SH-SY5Y (cell line): ENCODE data around the gene SATB1.

Experiments
- GATA2 ChIP-seq: IDR thresholded peaks from 2 replicates; pipeline ENCODE4 v1.6.1; 2011; ENCODE audit warnings: mild to moderate bottlenecking, low read depth, low read length
- GATA3 ChIP-seq: IDR thresholded peaks from 2 replicates; pipeline ENCODE4 v1.6.1; 2011; ENCODE audit warnings: low read depth, mild to moderate bottlenecking, low read length, moderate library complexity

SATB1 gene

GRCh38 chr3:18420555-18420954, 4.6 kb downstream of the SATB1 start:
- TF ChIP-seq GATA3 (no peak), GATA2 (no peak)

DNA sequence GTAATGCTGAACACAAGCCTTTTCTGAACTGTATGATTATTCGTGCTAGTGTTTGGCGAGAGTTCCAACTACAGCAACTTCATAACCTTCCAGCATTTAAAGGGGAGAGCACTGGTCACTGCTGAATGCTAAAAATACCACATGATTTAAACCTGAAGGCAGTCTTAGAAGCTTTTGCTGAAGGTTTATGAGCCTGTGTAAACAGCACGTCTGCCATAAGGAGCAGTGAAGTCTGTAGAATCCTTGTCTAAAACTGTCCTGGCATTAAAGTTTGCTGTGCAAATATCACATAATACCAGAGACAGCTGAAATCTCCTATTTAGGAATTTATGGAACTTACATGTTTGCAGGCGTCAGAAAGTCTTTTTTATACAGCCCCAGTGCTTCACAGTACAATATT, 5.9 kb downstream of the SATB1 start:
- TF ChIP-seq GATA2, result no peak
- TF ChIP-seq GATA3, result no peak

DNA sequence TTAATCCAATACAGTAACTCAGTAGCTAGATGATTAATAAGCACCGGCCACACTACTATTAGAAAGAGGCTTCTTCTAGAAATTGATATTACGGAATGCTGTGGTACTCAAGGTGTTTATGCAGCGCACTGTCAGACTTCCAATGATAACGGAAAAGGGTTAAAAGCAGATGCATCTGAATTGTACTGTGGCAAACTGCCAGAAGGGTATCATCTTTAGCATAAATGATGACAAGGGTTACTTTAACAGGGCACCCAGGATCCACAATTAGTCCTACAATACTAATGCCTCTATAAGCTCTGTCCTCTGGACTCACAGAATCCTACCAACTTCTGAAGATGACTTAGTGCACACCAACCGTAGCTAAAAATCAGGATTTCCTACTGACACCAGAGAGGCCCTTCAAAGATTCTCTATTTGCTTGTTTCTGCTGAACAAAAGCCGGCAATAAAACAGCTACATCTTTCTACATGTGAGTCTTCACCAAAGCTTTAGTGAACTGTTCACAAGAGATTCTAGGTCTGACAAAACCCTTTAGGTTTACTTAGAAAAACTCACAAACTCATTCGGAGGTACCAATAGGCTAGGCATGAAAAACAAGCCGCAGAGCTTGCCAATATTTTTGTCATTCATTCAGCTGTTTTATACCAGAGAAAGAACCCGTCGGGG, 7.1 kb downstream of the SATB1 start:
- TF ChIP-seq GATA2, result no peak
- no peak for TF ChIP-seq GATA3

DNA sequence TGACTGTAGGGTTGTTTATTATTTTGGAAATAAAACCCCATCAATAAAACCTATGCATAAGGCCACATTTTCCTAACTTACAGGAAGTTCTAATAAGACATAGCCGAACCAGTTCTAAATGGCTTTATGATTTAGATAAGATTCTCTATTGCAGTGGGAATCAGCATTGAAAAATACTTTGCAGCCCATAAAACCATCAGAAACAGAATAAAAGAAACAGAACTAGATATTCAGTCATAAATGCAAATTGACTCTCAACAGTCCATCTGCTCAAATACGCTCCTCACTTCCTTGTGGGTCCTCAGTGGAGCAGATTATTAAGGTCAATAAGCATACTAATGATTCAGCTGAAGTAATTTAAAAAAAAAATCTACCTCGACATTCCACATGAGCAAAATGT, 8.8 kb downstream of the SATB1 start:
- TF ChIP-seq GATA2, result no peak
- no peak for TF ChIP-seq GATA3

DNA sequence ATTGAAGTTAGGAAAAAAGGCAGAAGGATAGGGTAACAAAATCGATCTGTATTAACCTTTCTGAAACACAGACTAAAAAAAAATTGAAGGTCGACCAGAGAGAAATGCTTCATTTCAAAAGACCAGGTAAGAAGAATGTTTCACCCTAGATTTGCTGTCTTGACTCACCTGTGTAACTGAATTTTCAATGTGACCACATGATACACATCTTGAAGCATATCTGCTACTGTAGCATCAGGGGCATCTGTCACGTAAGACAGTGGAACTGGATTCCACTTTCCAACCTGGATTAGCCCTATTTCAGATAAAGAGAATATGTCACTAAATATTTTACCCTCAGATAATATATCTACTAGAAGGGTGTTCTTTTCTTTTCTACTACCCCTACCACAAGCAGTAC, 9.3 kb downstream of the SATB1 start:
- no peak for TF ChIP-seq GATA2
- TF ChIP-seq GATA3, result no peak

DNA sequence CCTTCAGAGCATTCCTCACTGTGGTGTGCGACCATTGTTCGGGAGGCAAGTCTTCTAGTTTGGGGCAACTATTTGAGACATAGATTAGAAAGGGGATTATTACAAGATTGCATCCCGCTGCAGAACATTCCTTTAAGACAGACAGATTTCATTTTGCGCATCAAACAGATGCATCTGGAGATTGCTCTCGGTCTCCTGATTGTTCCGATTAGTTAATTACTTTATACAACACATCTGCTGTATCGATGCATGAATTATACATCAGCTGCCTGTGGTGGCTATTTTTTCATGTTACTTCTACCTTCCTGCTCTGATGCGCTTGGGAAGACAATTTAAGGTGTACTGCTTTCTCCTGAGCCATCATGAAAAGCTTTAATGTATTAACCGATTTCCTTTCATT, 10.0 kb downstream of the SATB1 start:
- TF ChIP-seq GATA3, result peak; percentile 80
- TF ChIP-seq GATA2, result peak; percentile 73

DNA sequence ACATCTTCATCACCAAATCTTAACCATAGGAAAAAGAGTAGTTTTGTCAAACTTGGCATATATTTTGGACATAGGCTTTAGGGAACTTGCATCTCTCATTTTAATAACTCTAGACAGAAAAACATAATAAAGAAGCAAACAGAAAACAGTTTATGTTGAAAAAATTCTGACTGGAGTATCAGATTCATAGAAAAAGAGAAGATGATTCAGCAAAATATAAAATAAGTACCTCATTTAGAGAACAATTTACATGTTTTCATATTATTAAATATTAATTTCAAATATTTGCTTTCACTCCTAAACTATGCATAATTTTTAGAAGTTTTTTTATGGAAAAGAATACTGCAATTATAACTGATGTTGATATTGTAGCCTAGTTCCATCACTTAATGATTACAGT, 12.5 kb downstream of the SATB1 start:
- no peak for TF ChIP-seq GATA3
- TF ChIP-seq GATA2, result no peak

GRCh38 chr3:18411541-18411940, 13.6 kb downstream of the SATB1 start:
- no peak for TF ChIP-seq GATA3
- no peak for TF ChIP-seq GATA2

GRCh38 chr3:18410205-18410604, 14.9 kb downstream of the SATB1 start:
- TF ChIP-seq GATA2, result no peak
- TF ChIP-seq GATA3, result no peak

DNA sequence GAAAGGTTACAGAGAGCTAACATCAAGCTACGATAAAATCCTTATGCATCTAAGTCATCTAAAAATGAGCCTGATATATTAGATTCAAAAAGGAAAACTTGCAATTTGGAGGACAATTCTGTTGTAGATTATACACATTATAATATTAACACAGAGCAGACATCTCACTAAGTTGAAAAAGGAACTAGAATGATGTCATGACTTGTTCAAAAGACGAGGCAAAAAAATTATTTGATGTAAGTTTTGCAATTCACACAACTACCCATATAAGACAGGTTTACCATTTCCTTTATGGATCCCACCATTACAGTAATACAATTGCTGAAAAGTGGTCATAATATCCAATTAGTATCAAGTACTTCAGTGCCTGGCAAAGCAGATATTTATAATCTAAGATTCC, 15.9 kb downstream of the SATB1 start:
- TF ChIP-seq GATA3, result no peak

- TF ChIP-seq GATA3 (no peak), GATA2 (no peak)
Measured at GRCh38 chr3:18405141-18405540, 20.0 kb downstream of the SATB1 start.

DNA sequence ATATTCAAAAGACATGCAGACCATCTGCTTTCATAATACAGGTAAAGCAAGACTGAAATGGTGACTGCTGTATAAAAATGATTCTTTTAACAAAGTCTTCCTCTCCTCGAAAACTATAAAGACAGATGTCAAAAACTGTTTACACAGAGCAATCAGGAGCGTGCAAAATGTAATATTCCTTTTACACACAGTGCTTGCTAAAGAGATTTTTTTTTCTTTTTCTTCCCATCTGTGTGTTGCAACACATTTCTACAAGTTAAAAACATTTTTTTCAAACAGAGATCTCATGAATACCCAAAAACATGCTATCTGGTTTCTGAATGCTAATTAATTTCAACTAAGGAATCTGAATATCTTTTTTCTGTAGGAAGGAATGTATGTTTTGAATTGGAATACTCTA, 22.1 kb downstream of the SATB1 start:
- TF ChIP-seq GATA2, result no peak
- no peak for TF ChIP-seq GATA3

GRCh38 chr3:18402239-18402799, 22.8 kb downstream of the SATB1 start:
- TF ChIP-seq GATA3 (no peak), GATA2 (no peak)

DNA sequence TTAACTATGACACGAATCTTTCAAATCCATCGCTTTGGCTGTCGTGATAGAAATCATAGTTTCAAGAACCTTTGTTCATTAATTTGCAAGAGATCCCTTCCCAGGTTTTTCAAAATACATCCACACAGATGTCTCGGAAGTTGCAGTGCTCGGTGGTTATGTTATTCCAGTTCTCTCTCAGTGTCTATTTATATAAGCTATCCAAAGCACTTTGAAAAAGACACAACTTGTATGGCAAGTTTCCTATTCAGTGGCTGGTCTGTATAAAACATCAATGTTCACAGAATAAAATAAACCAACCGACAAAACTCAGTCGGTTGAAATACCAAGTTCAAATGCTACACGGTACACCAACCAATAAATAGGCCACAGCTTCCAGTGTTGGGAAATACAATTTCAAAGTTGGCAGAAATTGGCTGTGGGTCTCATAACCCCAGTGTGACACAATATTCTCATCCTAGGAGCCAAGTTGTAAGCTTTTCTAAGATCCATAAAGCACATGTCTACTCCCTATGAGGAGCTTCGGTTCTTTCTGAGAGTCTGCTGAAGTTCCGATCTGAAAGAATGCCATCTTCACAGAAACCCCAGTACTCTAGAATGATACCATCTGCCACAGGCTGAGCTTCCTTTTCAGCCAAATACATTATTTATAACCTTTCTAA, 23.7 kb downstream of the SATB1 start:
- TF ChIP-seq GATA2 (no peak), GATA3 (no peak)

DNA sequence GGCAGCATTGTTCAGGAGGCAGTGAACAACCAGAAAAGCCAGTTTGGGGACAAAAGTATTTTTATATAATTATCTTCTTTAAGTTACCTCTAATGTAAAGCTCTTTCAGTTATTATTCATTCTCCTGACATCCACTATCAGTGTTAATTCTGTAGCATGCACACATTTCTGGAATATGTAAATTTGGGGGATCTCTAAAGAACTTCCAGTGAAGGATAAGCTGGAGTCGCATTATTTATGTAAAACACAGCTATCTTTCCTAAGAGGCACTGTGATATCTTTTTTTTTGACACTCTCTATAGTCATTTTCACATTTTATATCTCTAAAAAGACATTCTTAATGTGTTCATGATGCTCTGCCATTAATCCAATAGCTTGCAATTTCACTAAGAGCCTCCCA, 26.7 kb downstream of the SATB1 start:
- TF ChIP-seq GATA2 (no peak), GATA3 (no peak)

GRCh38 chr3:18396428-18396827, 28.7 kb downstream of the SATB1 start:
- TF ChIP-seq GATA2 (no peak), GATA3 (no peak)
